Erythroblast (primary cell): ENCODE results near the gene CYTH1.

ENCODE experiments used
- DNase-seq, 2 experiments: peaks; one replicate each; lab custom pipeline; 2025; lab: John Stamatoyannopoulos, UW
- GATA1 ChIP-seq: IDR thresholded peaks from 2 replicates; pipeline ENCODE4 v1.6.1; 2011; ENCODE audit warnings: low read depth, mild to moderate bottlenecking, control low read depth, low read length, moderate library complexity
- POLR2A ChIP-seq: IDR thresholded peaks from 2 replicates; pipeline ENCODE4 v1.6.1; 2011; ENCODE audit warnings: mild to moderate bottlenecking, low read length

The CYTH1 gene

DNA sequence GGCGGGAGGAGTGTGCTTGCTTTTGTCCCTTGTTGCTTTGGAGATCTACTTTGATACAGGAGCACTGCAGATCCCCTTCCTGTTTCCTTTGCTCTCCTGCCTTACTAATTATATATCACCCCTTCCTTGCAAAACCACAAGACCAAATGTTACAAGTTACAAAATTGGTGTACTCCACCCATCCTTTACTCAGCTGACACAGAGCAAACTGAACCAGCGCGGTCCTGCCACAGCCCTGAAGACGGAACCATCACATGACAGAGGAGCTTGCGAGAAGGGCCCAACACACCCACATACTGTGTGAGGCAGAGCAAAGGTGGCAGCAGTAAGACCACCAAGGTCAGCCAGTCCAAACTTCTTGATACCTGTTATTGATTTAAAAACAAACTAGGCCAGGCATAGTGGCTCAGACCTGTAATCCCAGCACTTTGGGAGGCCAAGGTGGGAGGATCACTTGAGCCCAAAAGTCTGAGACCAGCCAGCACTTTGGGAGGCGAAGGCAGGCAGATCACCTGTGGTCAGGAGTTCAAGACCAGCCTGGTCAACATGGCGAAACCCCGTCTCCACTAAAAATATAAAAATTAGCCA, 33.2 kb downstream of the CYTH1 start:
- peak; percentile 49 for TF ChIP-seq POLR2A
- no peak for TF ChIP-seq GATA1
- DNase-seq: peak; percentile 64 to 68

DNA sequence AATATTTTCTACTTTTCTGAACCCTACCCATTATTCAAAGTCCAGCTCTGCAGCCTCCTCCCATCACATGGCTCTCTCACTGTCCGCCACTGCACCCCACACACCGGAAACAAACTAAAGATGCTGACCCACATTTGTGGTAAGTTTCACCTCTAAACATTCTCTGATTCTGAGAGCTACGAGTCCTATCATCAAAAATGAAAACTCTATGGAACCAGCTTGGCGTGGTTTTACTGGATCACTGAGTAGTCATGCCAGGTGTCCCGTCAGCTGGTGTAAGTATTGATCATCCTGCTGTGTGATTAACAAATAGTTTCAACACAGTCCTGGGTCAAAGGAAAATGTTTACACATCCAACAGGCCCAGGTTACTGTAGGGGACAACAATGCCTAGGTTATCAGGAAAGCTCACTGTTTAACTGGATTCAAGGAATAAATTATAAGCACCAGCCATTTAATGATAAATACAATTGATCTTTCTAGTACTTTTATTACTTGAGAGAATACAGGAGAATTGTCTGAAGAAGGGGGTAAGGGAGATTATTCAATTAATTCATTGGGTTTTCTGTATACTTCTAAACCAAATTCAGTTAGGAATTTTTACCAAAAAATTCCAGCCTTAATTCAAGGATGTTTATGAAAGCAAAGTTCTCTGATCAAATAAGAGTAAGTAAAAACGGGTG, 33.9 kb downstream of the CYTH1 start:
- no peak for DNase-seq
- TF ChIP-seq GATA1: no peak
- TF ChIP-seq POLR2A: no peak

DNA sequence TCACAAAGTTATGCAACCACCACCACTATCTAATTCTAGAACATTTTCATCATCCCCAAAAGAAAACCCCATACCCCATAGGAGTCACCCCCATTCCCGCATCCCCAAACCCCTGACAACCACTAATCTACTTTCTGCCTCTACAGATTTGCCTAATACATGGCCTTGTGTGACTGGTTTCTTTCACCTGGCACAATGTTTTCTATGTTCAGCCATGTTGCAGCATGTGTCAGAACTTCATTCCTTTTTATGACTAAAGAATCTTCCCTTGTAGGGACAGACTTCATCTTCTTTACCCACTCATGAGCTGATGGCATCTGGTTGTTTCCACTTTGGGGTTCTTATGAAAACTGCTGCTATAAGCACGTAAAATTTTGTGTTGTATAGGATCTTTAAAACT, 34.6 kb downstream of the CYTH1 start:
- TF ChIP-seq GATA1: no peak
- no peak for TF ChIP-seq POLR2A

DNA sequence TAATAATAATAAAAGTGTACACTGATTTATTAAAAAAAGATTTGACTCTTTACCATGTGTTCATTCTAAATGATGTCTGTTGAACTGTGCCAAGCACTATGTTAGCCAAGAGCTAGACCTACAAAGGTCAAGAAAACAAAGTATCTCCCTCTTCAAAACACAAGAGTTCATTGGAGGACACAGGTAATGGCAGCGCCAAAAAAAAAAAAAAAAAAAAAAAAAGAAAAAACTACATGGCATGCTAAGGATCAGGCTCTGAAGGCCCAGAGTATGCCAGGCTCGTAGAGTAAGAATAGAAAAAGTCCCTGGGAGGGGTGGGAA, 35.2 kb downstream of the CYTH1 start:
- TF ChIP-seq GATA1: no peak
- no peak for TF ChIP-seq POLR2A
- DNase-seq: no peak

More for the DNA sequence above, 34.6 kb downstream of the CYTH1 start:
- no peak for DNase-seq

DNA sequence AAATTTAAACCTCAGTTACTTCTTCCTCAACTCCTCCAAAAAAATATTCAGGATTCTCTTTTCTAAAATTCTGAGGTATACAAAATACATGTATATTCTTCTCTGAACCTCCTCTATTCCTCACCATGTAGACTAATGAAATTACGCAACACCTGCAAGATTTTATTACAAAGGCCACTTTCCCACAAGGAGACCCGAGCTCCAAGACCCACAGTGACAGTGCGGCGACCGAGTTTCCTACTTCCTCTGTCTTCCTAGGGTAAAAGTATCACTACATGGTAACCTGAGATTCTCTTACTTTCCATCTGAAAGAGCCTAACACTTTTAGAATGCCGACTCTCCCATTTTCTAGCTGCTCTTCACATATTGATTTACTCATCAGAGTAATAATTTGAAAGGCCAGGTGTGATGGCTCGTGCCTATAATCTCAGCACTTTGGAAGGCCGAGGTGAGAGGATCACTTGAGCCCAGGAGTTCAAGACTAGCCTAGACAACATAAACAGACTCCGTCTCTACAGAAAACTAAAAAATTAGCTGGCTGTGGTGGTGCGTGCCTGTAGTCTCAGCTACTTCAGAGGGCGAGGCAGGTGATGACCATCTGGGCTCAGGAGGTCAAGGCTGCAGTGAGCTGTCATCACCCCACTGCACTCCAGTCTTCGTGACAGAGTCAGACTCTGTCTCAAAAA, 35.7 kb downstream of the CYTH1 start:
- TF ChIP-seq GATA1: no peak
- no peak for TF ChIP-seq POLR2A
- no peak for DNase-seq

DNA sequence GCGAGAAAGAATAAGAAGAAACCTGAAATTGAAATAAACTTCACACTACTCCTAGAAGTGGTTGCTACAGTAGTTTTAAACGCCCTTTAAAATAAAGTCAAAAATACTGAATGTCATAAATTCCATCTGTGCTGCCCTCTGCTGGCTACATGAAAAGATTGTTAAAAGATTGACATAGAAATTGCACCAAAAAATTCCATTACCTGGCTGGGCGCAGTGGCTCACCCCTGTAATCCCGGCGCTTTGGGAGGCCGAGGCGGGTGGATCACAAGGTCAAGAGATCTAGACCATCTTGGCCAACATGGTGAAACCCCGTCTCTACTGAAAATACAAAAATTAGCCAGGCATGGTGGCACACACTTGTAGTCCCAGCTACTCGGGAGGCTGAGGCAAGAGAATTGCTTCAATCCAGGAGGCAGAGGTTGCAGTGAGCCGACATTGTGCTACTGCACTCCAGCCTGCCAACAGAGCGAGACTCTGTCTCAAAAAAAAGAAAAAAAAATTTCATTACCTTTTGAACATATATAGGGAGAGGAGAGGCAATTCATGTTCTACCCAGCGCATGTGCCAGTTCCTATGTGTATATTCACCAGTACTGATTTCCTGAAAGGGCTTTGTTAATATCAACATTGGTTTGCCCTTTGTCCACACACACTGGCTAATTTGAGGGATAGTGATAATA, 36.5 kb downstream of the CYTH1 start:
- DNase-seq: peak; percentile 37 to 70
- no peak for TF ChIP-seq GATA1

DNA sequence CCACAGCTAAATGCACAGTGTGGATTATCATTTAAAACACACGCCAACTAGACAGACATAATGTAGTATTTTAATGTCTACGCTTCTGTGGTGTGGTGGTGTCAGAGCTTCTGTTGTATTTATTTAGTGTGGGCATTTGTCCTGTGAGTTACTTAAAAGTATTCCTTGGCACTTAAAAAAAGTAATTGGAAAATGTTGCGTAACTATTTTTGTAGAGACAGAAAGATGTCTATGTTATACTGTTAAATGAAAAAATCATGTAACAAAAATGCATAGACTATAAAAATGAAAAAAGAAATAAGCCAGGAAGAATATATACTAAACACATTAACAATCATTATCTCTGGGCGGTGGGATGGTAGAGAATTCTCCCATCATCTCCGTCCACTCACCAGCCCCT, 39.2 kb downstream of the CYTH1 start:
- DNase-seq: no peak
- no peak for TF ChIP-seq POLR2A
- no peak for TF ChIP-seq GATA1

DNA sequence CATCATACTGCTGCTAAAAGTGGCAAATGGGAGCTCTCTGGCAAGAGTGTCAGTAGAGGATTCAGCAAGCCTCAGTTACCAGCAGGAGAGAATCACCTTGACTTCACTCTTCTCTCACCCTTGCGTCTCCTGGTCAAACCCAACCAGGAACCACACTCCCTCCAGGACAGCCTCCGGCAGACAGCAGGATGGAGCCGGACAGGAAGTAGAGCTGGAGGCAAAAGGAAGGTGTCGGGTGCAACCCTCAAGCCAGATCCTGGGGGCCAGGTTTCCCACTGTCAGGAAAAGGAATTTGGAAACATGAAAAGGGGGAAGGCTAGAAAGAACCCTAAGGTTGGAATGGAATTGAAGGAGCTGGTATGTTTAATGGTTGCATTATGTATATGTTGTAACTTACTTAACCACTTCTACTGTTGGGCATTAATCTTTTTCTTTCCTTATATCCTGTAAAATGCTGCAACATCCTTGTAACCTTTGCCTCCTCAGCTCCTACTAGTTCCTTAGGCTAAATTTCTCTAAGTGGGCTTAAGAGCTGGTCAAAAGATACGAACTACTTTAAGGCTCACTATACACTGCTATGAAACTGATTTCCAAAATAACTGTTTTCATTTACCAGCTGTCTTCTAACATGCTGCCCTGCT, 40.3 kb downstream of the CYTH1 start:
- DNase-seq: no peak
- no peak for TF ChIP-seq POLR2A
- no peak for TF ChIP-seq GATA1

DNA sequence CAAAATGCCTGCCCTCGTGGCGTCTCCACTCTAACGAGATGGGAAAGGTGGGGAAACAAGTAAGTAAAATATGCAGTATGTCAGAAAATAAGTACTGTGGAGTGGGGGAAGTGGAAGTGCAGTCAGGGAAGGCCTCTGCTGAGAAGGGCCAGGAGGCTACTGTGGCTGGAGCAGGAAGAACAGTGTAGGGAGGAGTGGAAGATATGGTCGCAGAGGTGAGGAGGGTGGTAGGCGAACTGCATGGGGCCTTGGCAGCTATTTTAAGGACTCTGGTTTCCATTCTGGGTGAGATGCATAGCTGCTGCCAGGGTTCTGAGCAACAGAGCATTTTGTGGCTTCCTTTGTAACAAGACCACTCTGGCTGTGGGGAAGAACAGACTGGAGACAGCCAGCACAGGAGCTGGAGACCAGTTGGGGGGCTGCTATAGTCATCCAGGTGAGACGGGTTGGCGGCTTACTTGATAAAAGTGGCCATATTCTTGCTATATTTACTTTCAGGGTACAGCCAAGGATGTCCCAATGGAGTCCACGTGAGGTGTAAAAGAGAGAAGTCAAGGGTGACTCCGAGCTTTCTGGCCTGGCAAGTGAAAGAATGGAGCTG, 42.6 kb downstream of the CYTH1 start:
- TF ChIP-seq POLR2A: no peak
- TF ChIP-seq GATA1: no peak
- DNase-seq: no peak

DNA sequence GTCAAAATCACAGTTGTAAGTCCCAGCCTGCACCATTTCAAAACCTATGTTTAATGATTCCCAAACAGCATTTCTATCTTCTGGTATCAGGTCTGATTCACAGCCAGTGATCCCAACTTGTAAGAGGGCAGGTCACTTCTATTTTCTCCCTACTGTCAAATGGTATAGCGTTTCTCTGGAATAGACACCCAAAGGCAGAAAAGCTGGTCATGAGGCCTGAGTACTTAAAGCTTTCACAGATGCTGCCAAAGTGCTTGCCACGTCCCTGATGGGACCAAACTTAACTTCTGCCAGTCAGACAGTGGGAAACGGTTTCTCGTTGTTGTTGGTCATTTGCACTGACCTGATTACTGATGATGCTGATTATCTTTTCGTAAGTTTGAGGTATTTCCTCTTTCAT, 43.4 kb downstream of the CYTH1 start:
- no peak for TF ChIP-seq POLR2A
- TF ChIP-seq GATA1: no peak
- no peak for DNase-seq

DNA sequence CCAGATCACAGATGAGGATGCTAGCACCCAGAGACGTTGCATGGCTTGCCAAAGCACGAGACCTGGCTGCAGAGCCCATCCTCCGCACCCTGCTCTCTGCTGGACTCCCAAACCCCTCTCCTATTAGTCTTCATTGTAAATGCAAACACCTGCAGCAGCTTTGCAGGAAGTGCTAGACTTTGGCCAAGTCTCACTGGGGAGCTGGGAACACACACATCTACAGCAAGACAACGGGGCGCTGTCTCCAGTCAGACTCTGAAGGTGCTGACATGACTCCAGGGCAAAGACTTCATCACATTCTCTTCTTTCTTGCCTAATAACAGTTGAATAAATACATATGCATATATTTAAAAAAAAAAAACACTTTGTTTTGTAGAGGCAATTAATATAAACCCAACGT, 43.8 kb downstream of the CYTH1 start:
- DNase-seq: no peak
- no peak for TF ChIP-seq GATA1
- no peak for TF ChIP-seq POLR2A

DNA sequence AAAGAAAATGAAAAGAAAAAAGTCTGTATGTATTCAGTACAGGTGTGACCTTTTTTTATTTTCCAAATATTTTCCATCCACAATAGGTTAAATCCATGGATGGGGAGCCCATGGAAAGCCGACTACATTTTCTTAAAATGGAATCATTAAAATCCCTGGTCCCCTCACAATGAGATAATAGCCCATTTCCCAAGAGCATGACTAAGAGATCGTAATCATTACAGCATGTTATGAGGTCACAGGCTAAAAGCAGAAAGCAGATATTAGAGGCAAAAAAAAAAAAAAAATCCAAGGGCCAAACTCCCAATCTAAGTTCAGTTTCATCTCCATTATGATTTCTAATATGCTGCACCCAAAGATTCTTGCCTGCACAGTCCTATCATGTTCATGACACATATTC, 44.7 kb downstream of the CYTH1 start:
- peak; percentile 68 to 76 for DNase-seq
- TF ChIP-seq GATA1: no peak

DNA sequence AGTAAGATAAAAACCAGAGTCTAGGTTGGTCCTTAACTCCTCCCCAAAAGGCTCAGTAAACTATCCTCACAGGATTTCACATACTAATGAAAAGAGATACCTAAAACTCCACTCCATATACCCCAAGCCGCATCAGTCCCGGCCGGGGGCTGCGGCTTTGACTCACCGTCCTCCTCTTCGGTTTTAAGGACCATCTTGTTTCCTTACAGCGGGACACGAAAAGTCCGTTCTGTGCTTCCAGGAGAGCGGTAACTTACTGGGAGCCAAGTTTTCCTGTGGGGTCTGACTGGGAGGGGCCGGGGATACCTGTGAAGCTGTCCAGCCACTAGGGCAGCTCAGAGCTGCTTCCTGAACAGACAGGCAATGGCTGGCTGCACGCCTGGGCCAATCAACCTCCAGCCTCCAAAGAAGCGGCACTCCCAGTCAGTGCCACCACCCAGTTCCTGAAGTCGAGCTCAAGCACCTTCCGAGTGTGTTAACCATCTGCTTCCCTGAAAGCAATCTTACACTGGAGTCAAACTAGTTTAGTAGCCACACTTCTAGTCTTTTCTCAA, 45.5 kb downstream of the CYTH1 start:
- DNase-seq: peak; percentile 62 to 79
- peak; percentile 41 for TF ChIP-seq POLR2A
- no peak for TF ChIP-seq GATA1
